Measurements from ENCODE around the gene MEGF11.

The MEGF11 gene

GRCh38 chr15:66292571-66293418, 39.2 kb upstream of the MEGF11 start (continued):
- TF ChIP-seq ZSCAN5A (tag by site-specific recombination; IDR thresholded peaks at IDR 0.05), result no peak
- no peak for TF ChIP-seq ZNF560 (tag by site-specific recombination; IDR thresholded peaks at IDR 0.05; ENCODE audit: borderline replicate concordance)
- no peak for TF ChIP-seq AEBP2 (tag by site-specific recombination; IDR thresholded peaks at IDR 0.05; ENCODE audit: borderline replicate concordance)
- no peak; the same call in none of the 2 replicates for TF ChIP-seq ZXDB (tag by site-specific recombination; IDR thresholded peaks at IDR 0.05)
- no peak for TF ChIP-seq ZNF266 (tag by site-specific recombination; IDR thresholded peaks at IDR 0.05; ENCODE audit: low read depth)
- no peak for TF ChIP-seq CTCF (tag by site-specific recombination; IDR thresholded peaks at IDR 0.05)
- no peak for TF ChIP-seq ZSCAN16 (tag by site-specific recombination; IDR thresholded peaks at IDR 0.05)
- TF ChIP-seq ZNF221 (tag by site-specific recombination; IDR thresholded peaks at IDR 0.05; ENCODE audit: borderline replicate concordance), result no peak
- TF ChIP-seq ZBTB48 (tag by site-specific recombination; IDR thresholded peaks at IDR 0.05), result no peak
- TF ChIP-seq ZNF202 (tag by site-specific recombination; IDR thresholded peaks at IDR 0.05; ENCODE audit: borderline replicate concordance), result no peak
- TF ChIP-seq, protein P1, sequence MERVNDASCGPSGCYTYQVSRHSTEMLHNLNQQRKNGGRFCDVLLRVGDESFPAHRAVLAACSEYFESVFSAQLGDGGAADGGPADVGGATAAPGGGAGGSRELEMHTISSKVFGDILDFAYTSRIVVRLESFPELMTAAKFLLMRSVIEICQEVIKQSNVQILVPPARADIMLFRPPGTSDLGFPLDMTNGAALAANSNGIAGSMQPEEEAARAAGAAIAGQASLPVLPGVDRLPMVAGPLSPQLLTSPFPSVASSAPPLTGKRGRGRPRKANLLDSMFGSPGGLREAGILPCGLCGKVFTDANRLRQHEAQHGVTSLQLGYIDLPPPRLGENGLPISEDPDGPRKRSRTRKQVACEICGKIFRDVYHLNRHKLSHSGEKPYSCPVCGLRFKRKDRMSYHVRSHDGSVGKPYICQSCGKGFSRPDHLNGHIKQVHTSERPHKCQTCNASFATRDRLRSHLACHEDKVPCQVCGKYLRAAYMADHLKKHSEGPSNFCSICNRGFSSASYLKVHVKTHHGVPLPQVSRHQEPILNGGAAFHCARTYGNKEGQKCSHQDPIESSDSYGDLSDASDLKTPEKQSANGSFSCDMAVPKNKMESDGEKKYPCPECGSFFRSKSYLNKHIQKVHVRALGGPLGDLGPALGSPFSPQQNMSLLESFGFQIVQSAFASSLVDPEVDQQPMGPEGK (tag by site-specific recombination; IDR thresholded peaks at IDR 0.05), result 0 out of 2 replicates have a peak, but pooled peaks have one; percentile 11
- no peak for TF ChIP-seq REST (tag by site-specific recombination; IDR thresholded peaks at IDR 0.05)
- TF ChIP-seq ZNF645 (tag by site-specific recombination; IDR thresholded peaks at IDR 0.05), result no peak
- TF ChIP-seq, protein P2, sequence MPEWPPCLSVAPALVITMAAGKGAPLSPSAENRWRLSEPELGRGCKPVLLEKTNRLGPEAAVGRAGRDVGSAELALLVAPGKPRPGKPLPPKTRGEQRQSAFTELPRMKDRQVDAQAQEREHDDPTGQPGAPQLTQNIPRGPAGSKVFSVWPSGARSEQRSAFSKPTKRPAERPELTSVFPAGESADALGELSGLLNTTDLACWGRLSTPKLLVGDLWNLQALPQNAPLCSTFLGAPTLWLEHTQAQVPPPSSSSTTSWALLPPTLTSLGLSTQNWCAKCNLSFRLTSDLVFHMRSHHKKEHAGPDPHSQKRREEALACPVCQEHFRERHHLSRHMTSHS (tag by site-specific recombination; IDR thresholded peaks at IDR 0.05), result no peak
- TF ChIP-seq ZNF423 (tag by site-specific recombination; IDR thresholded peaks at IDR 0.05), result no peak
- TF ChIP-seq GLIS1 (tag by site-specific recombination; IDR thresholded peaks at IDR 0.05), result peak; percentile 6; the same call in 1 of the 2 replicates
- no peak for TF ChIP-seq ZNF146 (tag by site-specific recombination; IDR thresholded peaks at IDR 0.05)
- no peak for TF ChIP-seq ZFP69B (tag by site-specific recombination; IDR thresholded peaks at IDR 0.05)
- no peak for TF ChIP-seq ZNF391 (tag by site-specific recombination; IDR thresholded peaks at IDR 0.05; ENCODE audit: borderline replicate concordance, low read depth)
- TF ChIP-seq, protein P3, sequence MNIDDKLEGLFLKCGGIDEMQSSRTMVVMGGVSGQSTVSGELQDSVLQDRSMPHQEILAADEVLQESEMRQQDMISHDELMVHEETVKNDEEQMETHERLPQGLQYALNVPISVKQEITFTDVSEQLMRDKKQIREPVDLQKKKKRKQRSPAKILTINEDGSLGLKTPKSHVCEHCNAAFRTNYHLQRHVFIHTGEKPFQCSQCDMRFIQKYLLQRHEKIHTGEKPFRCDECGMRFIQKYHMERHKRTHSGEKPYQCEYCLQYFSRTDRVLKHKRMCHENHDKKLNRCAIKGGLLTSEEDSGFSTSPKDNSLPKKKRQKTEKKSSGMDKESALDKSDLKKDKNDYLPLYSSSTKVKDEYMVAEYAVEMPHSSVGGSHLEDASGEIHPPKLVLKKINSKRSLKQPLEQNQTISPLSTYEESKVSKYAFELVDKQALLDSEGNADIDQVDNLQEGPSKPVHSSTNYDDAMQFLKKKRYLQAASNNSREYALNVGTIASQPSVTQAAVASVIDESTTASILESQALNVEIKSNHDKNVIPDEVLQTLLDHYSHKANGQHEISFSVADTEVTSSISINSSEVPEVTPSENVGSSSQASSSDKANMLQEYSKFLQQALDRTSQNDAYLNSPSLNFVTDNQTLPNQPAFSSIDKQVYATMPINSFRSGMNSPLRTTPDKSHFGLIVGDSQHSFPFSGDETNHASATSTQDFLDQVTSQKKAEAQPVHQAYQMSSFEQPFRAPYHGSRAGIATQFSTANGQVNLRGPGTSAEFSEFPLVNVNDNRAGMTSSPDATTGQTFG (tag by site-specific recombination; IDR thresholded peaks at IDR 0.05; ENCODE audit: borderline replicate concordance), result no peak
- TF ChIP-seq GLIS2 (tag by site-specific recombination; IDR thresholded peaks at IDR 0.05), result no peak
- TF ChIP-seq ZNF239 (tag by site-specific recombination; IDR thresholded peaks at IDR 0.05), result no peak
- no peak for TF ChIP-seq ZNF654 (tag by site-specific recombination; IDR thresholded peaks at IDR 0.05; ENCODE audit: low read depth)
